Esophagus muscularis mucosa (tissue), 3 donors: ENCODE data around the gene GSTT2.
"Not testable (repeated sequence)": the region's sequence is repeated elsewhere in the genome, so short reads cannot be mapped to it uniquely, and the experiment has no call there.

Source experiments
- POLR2AphosphoS5 ChIP-seq, 2 donors: sonication (generic); formaldehyde crosslinking; IDR thresholded peaks; one replicate each; pipeline ENCODE4 v1.6.1; 2017; ENCODE audit warnings: antibody characterized with exemption in 2 of 2
- TF ChIP-seq, protein P1 (sequence below), 3 experiments: fragments of 200-600 bp in 2 of 3; fragments of 450-650 bp in 1 of 3; sonication (generic) in 2 of 3; IDR thresholded peaks; one replicate each; pipeline ENCODE4 v1.5.1; 2017 to 2019; ENCODE audit warnings: antibody characterized with exemption in 3 of 3, mild to moderate bottlenecking in 2 of 3, moderate library complexity in 1 of 3

GRCh38 chr22:23989583-23990244 lies 9.8 kb downstream of the GSTT2 start:
- TF ChIP-seq, protein P1, sequence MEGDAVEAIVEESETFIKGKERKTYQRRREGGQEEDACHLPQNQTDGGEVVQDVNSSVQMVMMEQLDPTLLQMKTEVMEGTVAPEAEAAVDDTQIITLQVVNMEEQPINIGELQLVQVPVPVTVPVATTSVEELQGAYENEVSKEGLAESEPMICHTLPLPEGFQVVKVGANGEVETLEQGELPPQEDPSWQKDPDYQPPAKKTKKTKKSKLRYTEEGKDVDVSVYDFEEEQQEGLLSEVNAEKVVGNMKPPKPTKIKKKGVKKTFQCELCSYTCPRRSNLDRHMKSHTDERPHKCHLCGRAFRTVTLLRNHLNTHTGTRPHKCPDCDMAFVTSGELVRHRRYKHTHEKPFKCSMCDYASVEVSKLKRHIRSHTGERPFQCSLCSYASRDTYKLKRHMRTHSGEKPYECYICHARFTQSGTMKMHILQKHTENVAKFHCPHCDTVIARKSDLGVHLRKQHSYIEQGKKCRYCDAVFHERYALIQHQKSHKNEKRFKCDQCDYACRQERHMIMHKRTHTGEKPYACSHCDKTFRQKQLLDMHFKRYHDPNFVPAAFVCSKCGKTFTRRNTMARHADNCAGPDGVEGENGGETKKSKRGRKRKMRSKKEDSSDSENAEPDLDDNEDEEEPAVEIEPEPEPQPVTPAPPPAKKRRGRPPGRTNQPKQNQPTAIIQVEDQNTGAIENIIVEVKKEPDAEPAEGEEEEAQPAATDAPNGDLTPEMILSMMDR (IDR thresholded peaks at IDR 0.05): not testable (repeated sequence)
- not testable (repeated sequence) for TF ChIP-seq POLR2AphosphoS5 (IDR thresholded peaks at IDR 0.05)
